ENCODE data around the gene NCAPG. TPM values are rescaled to one million over a fixed set of nuclear protein-coding genes. Genes with fewer than 3 reads are reported as not detected.

Gene NCAPG
- total and polyA plus RNA-seq, 2 of the 4 experiments (the other 2 are of a cell fraction), result 10.9 to 26.7 TPM

- Histone ChIP-seq H3K79me1 (ENCODE audit: low read depth in 1 of 2, low read length in 2 of 2) (peaks cover 19 to 31% of the 10 kb centered on the region in 2 experiments), H2AFZ (replicated peaks; ENCODE audit: low read length, poor library complexity) (no peak overlapping the region), H4K20me1 (ENCODE audit: insufficient read depth, low read length) (peaks cover 23% of the 10 kb centered on the region; the same call in 1 of the 2 replicates), H2AK5ac (ENCODE audit: low read depth, low read length) (no peak overlapping the region), H3K23ac (ENCODE audit: low read depth, low read length) (peak overlapping the region; percentile 29; the same call in 1 of the 2 replicates), H3K27ac (ENCODE audit: insufficient read depth, low read length) (peak overlapping the region; percentile 28; the same call in 1 of the 2 replicates), H3K18ac (ENCODE audit: low read depth, low read length) (no peak overlapping the region), H3K4me1 (ENCODE audit: control insufficient read depth, insufficient read depth, low read length) (peaks cover 2% of the 10 kb centered on the region; the same call in 1 of the 2 replicates), H2AK9ac (replicated peaks; ENCODE audit: low read depth, low read length, poor library complexity) (no peak overlapping the region), H4K8ac (ENCODE audit: low read depth in 2 of 2, low read length in 2 of 2) (no peak overlapping the region), H3K4me2 (ENCODE audit: low read depth, low read length) (peak overlapping the region; percentile 79), H3K9ac (ENCODE audit: low read depth, low read length) (peak overlapping the region; percentile 46; the same call in 1 of the 2 replicates), H3K56ac (ENCODE audit: extremely low read depth, insufficient read depth, low read length) (no peak overlapping the region), H2BK5ac (ENCODE audit: low read depth, low read length, poor library complexity, severe bottlenecking) (peak overlapping the region; percentile 14), H4K5ac (ENCODE audit: low read depth, low read length) (no peak overlapping the region), H3K4ac (ENCODE audit: low read depth, low read length) (no peak overlapping the region; the same call in 1 of the 2 replicates), H2BK20ac (ENCODE audit: low read depth, low read length) (no peak overlapping the region), H3K14ac (replicated peaks; ENCODE audit: low read depth, low read length) (no peak overlapping the region; the same call in 1 of the 2 replicates), H3K9me1 (ENCODE audit: insufficient read depth, low read length) (no peaks in the 10 kb centered on the region), H2BK120ac (ENCODE audit: low read depth, low read length) (no peak overlapping the region), H3K27me3 (ENCODE audit: control insufficient read depth, insufficient read depth, low read length) (no peaks in the 10 kb centered on the region), H3K36me3 (ENCODE audit: control insufficient read depth, insufficient read depth, low read length) (peaks cover 19% of the 10 kb centered on the region), H3K9me3 (ENCODE audit: control insufficient read depth, insufficient read depth, low read length) (no peaks in the 10 kb centered on the region), H3K4me3 (ENCODE audit: insufficient read depth, low read depth, low read length) (peak overlapping the region; percentile 34), H2BK15ac (ENCODE audit: low read depth, low read length) (no peak overlapping the region), H4K91ac (ENCODE audit: insufficient read depth, low read depth, low read length) (no peak overlapping the region)
- TF ChIP-seq MAFK (IDR thresholded peaks at IDR 0.05; ENCODE audit: low read depth, low read length), result no peak
- no CpG with 5 or more reads among the region's 6 CpGs for WGBS, 2 experiments (ENCODE audit: extremely low coverage in 2 of 2, insufficient read length in 1 of 2)
- in situ Hi-C loops (cut with MboI; ENCODE audit: low sequenced_read_pairs), result loop anchor here (25.0 kb wide), 1 partner anchor 220 kb away; the partner anchor contains the start of gene LAP3
- no peak for ATAC-seq (ENCODE audit: low read depth)
- DNase-seq, result peak; percentile 8
- dilution Hi-C loops (cut with HindIII; ENCODE audit: low sequenced_read_pairs, unreplicated experiment), result no loop called here
- no TSS peak for BruUV-seq (replicated peaks)
- CTCF ChIA-PET, result no interaction called here
- POLR2A ChIA-PET (ENCODE audit: unreplicated experiment), result no interaction called here
- intact Hi-C loops (cut with micrococcal nuclease), result no loop called here
Measured at GRCh38 chr4:17807446-17807845, 3.3 kb upstream of the NCAPG start.
